Measurements from ENCODE around the gene ESRRB. TPM values are rescaled to one million over a fixed set of nuclear protein-coding genes. Genes with fewer than 3 reads are reported as not detected.

The ESRRB gene
- total RNA-seq, 1 donor from 2014 or later = 2.9 TPM

GRCh38 chr14:76473481-76474263 lies 97.7 kb downstream of the ESRRB start:
- ATAC-seq (peak; percentile 86), DNase-seq (ENCODE audit: missing footprints) (no peak)
- intact Hi-C loops (cut with DNase I) = no loop called here

DNA sequence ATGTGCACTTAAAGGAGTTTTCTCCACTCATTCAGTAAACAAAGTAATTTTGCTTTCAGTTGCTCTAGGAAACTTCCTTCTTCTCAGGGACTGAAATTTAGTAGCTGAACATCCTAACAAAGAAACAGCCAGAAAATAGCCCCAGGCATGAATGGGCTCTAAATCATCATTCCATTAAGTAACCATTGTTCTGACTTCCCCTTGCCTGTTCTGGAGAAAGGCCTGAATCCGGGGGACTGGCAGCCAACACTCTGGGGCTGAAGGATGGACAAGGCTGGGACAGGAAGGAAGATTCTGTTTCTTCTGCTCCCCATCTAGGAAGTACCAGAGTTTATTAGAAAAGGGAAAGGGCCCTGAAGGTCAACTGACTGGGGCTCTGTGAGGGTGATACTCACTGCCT lies 104.5 kb downstream of the ESRRB start:
- DNase-seq (ENCODE audit: missing footprints) (no peak), ATAC-seq (no peak)
- intact Hi-C loops (cut with DNase I) = loop anchor here (1.0 kb wide), 1 partner anchor 15 kb away; no protein-coding TSS in a partner anchor

- no peak for DNase-seq (ENCODE audit: missing footprints)
- no peak for ATAC-seq
- intact Hi-C loops (cut with DNase I) = no loop called here
Measured at GRCh38 chr14:76484355-76484754, 108.4 kb downstream of the ESRRB start.

DNA sequence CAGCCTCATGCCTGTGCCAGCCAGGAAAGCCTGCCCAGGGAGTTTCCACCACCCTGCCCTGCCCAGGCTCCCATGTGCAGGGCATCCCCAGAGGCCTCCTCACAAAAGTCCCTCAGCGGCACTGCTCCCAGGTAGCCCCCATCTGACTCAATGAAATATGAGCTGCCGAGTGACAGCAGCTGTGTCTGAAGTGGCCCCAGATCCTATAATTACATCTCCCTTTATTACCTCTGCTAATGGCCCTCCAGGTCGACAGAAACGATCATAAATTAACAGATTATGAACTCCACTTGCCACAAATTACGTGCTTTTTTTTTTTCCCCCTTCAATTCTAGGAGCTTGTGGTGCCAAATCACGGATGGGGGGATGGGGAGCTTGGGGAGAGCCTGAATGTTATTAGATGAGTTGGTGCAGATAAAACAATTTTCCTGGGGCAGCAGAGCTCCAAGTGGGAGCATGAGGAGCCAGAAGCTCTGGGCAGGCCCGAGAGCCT lies 110.4 kb downstream of the ESRRB start:
- ATAC-seq = no peak
- DNase-seq (ENCODE audit: missing footprints) = no peak
- intact Hi-C loops (cut with DNase I) = no loop called here

GRCh38 chr14:76488551-76488950 lies 112.6 kb downstream of the ESRRB start:
- intact Hi-C loops (cut with DNase I) = no loop called here
- DNase-seq (ENCODE audit: missing footprints) (no peak), ATAC-seq (no peak)

DNA sequence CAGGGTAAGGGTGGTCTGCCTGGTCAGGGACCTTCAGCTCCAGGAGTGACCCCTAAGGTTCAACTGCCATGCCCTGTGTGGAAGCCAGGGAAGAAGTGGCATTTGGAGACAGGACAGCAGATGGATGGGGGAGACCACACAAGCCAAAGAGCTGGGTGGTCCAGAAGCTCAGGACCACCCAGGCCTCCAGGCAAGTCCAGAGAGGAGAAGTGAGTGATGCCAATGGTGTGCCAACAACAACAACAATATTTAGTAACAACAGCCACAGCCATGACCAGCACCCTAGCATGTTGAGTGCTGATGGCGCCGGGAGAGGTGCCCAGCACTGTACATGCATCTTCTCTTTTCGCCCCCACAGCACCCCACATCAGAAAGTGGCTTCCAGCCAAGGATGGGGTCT lies 113.7 kb downstream of the ESRRB start:
- DNase-seq (ENCODE audit: missing footprints) (no peak), ATAC-seq (no peak)
- intact Hi-C loops (cut with DNase I) = no loop called here

GRCh38 chr14:76490111-76490510 lies 114.2 kb downstream of the ESRRB start:
- intact Hi-C loops (cut with DNase I) = no loop called here
- DNase-seq (ENCODE audit: missing footprints) (no peak), ATAC-seq (no peak)

- intact Hi-C loops (cut with DNase I) = no loop called here
- ATAC-seq = no peak
Measured at GRCh38 chr14:76490735-76491134, 114.8 kb downstream of the ESRRB start.

DNA sequence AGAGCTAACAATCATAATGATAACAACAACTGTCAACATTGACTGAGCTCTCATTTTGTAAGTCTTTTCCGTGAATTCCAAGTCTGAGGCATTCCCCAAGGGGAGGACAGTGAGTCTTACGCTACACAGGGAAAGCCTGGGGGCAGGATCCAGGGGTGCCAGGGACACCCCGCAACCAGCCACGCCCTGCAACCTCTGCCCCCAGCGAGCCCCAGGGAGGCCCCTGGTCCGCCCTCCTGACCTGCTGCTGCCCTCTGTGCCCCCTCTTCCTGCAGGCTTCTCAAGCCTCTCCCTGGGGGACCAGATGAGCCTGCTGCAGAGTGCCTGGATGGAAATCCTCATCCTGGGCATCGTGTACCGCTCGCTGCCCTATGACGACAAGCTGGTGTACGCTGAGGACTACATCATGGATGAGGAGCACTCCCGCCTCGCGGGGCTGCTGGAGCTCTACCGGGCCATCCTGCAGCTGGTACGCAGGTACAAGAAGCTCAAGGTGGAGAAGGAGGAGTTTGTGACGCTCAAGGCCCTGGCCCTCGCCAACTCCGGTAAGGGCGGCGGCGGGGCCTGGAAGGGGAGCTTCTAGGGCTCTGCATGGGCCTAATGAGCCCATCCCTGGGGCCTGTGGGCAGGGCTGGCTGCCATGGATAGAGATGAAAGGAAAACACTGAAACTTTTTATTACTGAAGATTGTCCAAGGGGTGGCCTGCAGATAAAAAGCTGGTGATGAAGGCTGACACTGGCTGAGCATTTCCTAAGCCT lies 115.4 kb downstream of the ESRRB start:
- DNase-seq (ENCODE audit: missing footprints) (no peak), ATAC-seq (no peak)

More at GRCh38 chr14:76490735-76491134, 114.8 kb downstream of the ESRRB start:
- no peak for DNase-seq (ENCODE audit: missing footprints)

DNA sequence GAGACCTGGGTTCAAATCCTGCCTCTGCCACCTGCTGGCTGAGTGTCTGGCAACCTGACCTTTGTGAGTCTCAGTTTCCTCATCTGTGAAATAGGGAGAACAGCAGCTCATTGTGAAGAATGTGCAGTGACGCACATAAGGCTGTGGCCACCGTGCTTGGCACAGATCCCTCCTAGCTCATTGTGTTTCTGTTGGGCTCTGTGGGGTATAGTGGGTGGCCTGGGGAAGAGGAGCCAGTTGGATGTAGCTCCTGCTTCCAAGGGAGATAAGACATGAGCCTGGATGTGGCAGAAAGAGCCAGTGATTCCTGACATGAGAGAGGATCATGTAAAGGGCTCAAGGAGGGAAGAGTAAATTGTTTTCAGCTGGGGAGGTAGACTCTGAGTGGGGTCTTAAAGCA lies 120.0 kb downstream of the ESRRB start:
- ATAC-seq (no peak), DNase-seq (ENCODE audit: missing footprints) (no peak)
- intact Hi-C loops (cut with DNase I) = loop anchor here (1.0 kb wide), 1 partner anchor 16 kb away; no protein-coding TSS in a partner anchor

More for the DNA sequence above, 115.4 kb downstream of the ESRRB start:
- intact Hi-C loops (cut with DNase I) = no loop called here

GRCh38 chr14:76496595-76496994 lies 120.7 kb downstream of the ESRRB start:
- no peak for DNase-seq (ENCODE audit: missing footprints)
- intact Hi-C loops (cut with DNase I) = no loop called here
- ATAC-seq = no peak

DNA sequence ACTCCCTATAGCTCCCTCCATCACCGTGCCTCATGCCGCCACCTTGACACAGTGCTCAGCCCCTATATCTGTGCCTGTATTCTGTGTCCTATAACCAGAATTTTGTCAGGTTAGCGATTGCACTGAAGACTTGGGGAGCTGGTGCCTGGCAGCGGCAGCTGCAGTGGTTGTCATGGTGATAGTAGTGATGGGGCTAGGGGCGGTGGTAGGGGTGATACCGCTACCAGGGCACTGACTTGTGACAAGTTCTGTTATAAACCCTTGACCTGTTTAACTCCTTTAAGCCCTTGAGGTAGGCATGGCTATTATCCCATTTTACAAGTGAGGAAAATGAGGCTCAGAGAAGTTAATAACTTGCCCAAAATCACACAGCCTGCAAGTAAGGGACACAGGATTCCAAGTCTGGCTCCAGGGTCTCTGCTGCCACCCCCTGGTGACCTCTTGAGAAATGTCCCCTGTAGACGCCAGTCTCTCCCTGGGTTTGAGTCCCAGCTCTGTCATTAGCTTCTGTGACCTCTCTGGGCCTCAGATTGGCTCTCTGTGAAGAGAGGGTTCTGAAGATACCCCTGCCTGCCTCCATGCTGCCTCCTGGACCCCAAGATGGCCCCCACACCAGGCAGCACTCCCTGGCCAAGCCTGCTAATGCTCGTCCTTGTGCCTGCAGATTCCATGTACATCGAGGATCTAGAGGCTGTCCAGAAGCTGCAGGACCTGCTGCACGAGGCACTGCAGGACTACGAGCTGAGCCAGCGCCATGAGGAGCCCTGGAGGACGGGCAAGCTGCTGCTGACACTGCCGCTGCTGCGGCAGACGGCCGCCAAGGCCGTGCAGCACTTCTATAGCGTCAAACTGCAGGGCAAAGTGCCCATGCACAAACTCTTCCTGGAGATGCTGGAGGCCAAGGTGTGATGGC lies 121.9 kb downstream of the ESRRB start:
- intact Hi-C loops (cut with DNase I) = no loop called here
- no peak for DNase-seq (ENCODE audit: missing footprints)
- ATAC-seq = no peak

DNA sequence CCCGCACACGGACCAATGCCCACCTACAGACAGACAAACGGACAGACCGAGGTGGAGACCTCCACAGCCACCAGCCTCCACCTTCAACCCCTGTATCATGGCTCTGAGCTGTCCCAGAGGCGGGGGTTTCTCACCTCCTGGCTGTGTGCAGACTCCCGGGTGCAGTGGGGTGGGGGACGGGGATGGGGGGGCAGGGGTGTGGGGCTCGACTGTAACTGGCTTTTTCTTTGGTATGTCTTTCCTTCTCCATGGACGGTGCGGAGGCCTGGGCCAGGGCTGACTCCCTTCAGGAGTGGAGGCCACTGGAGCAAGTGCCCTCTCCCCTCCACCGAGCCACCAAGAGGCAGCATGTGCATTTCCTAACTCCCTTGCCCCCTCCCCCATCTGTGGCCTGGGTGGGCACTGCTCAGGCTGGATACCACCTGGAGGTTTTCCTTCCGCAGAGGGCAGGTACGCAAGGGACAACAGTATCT lies 122.6 kb downstream of the ESRRB start:
- intact Hi-C loops (cut with DNase I) = no loop called here
- no peak for ATAC-seq
- no peak for DNase-seq (ENCODE audit: missing footprints)

- ATAC-seq = no peak
- intact Hi-C loops (cut with DNase I) = no loop called here
- DNase-seq (ENCODE audit: missing footprints) = no peak
Measured at GRCh38 chr14:76498976-76499375, 123.0 kb downstream of the ESRRB start.

DNA sequence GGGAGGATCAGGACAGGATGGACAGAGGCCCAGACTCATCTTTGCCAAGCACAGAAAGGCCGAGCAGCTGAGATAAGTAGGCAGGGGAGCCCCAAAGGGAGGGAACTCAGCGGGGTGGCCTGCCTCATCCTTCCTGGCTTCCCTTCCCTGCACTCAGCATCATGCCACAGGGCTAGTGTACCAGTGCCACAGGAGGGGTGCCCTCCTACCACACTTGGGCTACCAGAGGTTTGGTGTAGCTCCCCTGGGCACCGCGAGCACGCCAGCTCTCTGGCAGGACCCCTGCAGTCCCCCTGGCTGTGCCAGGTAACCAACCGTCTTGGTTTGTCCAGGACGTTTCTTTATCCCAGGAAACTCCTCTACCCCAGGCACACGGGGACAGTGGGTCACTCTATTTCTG lies 123.5 kb downstream of the ESRRB start:
- ATAC-seq (no peak), DNase-seq (ENCODE audit: missing footprints) (no peak)
- intact Hi-C loops (cut with DNase I) = no loop called here

DNA sequence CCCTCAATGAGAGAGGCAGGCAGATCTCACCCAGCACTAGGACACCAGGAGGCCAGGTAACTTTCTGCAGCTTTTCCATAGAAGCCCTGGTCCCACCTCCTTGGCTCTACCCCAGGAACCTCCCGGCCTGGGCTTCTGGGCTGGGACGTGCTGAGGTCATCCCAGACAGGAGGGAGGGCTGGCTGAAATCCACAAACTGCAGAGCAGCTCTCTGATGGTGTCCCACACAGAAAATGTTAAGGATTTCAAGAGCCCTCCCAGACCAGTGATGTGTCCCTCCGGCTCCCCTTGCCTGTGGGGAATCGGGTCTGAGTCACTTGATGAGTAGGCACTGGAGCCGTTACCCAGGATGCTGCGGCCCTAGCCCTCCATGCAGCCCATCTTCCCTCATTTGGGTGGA lies 124.1 kb downstream of the ESRRB start:
- intact Hi-C loops (cut with DNase I) = no loop called here
- no peak for DNase-seq (ENCODE audit: missing footprints)
- ATAC-seq = peak; percentile 38

- DNase-seq (ENCODE audit: missing footprints) (no peak), ATAC-seq (no peak)
Measured at GRCh38 chr14:76500480-76500879, 124.5 kb downstream of the ESRRB start.

DNA sequence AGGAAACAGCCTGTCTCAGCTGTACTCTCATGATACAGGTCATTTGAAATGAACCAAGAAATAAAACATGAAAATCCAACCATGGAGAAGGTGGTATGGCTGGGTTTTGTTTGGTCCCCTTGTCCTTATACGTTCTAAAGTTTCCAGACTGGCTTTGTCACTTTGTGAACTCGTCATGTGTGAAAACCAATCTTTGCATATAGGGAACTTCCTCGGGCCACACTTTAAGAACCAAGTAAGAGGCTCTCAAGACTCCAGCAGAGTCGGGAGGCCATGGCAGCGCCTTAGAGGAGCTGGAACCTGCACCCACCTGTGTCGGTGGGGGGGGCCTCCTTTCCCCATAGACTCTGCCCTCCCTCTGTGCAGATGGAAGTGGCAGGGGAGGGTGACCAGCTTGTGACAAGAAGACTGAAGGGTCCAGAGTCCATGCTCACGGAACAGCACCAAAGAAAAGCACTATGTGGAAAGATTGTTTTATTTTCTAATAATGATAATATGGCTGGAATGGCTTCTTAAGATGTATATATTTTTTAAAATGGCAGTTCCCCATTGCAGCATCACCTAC lies 125.3 kb downstream of the ESRRB start:
- DNase-seq (ENCODE audit: missing footprints) (no peak), ATAC-seq (no peak)

More at GRCh38 chr14:76500480-76500879, 124.5 kb downstream of the ESRRB start:
- intact Hi-C loops (cut with DNase I) = no loop called here

More for the DNA sequence above, 125.3 kb downstream of the ESRRB start:
- intact Hi-C loops (cut with DNase I) = no loop called here
